Measurements from ENCODE around the gene RARRES1.

Gene RARRES1

GRCh38 chr3:158770741-158771350 is 38.6 kb upstream of the RARRES1 start:
- no peak overlapping the region for H3K9ac ChIP-seq (ENCODE audit: insufficient read length, low read depth)
- no peak overlapping the region for H3K4me3 ChIP-seq (ENCODE audit: insufficient read length, low read depth)
- no peak for DNase-seq (ENCODE audit: low read depth, low spot score)
- peaks cover 2% of the 10 kb centered on the region for H3K4me1 ChIP-seq (ENCODE audit: insufficient read depth, insufficient read length)
- no peaks in the 10 kb centered on the region for H3K27me3 ChIP-seq (ENCODE audit: insufficient read depth, insufficient read length)
- TF ChIP-seq SUZ12 (IDR thresholded peaks at IDR 0.05; ENCODE audit: extremely low read depth, insufficient read depth, insufficient read length) (no peak), YY1 (IDR thresholded peaks at IDR 0.05; ENCODE audit: insufficient read depth, insufficient read length) (no peak), ZNF274 (IDR thresholded peaks at IDR 0.05; ENCODE audit: low read depth, low read length) (no peak)
- no peaks in the 10 kb centered on the region for H3K36me3 ChIP-seq (ENCODE audit: insufficient read depth, insufficient read length, low read length)
- H3K9me3 ChIP-seq (ENCODE audit: insufficient read depth, low read length): no peaks in the 10 kb centered on the region

GRCh38 chr3:158769952-158770740 is 37.9 kb upstream of the RARRES1 start:
- no peak overlapping the region for H3K9ac ChIP-seq (ENCODE audit: insufficient read length, low read depth)
- H3K9me3 ChIP-seq (ENCODE audit: insufficient read depth, low read length): no peaks in the 10 kb centered on the region
- H3K27me3 ChIP-seq (ENCODE audit: insufficient read depth, insufficient read length): no peaks in the 10 kb centered on the region
- no peak overlapping the region for H3K4me3 ChIP-seq (ENCODE audit: insufficient read length, low read depth)
- no peak for TF ChIP-seq ZNF274 (IDR thresholded peaks at IDR 0.05; ENCODE audit: low read depth, low read length)
- TF ChIP-seq SUZ12 (IDR thresholded peaks at IDR 0.05; ENCODE audit: extremely low read depth, insufficient read depth, insufficient read length): no peak
- TF ChIP-seq YY1 (IDR thresholded peaks at IDR 0.05; ENCODE audit: insufficient read depth, insufficient read length): no peak
- DNase-seq (ENCODE audit: low read depth, low spot score): peak; percentile 18
- no peaks in the 10 kb centered on the region for H3K36me3 ChIP-seq (ENCODE audit: insufficient read depth, insufficient read length, low read length)
- peaks cover 2% of the 10 kb centered on the region for H3K4me1 ChIP-seq (ENCODE audit: insufficient read depth, insufficient read length)

- no peak for DNase-seq (ENCODE audit: low read depth, low spot score)
- no peaks in the 10 kb centered on the region for H3K27me3 ChIP-seq (ENCODE audit: insufficient read depth, insufficient read length)
- H3K9me3 ChIP-seq (ENCODE audit: insufficient read depth, low read length): no peaks in the 10 kb centered on the region
- H3K9ac ChIP-seq (ENCODE audit: insufficient read length, low read depth): no peak overlapping the region
- H3K36me3 ChIP-seq (ENCODE audit: insufficient read depth, insufficient read length, low read length): no peaks in the 10 kb centered on the region
- H3K4me1 ChIP-seq (ENCODE audit: insufficient read depth, insufficient read length): peaks cover 2% of the 10 kb centered on the region
- TF ChIP-seq YY1 (IDR thresholded peaks at IDR 0.05; ENCODE audit: insufficient read depth, insufficient read length) (no peak), SUZ12 (IDR thresholded peaks at IDR 0.05; ENCODE audit: extremely low read depth, insufficient read depth, insufficient read length) (no peak), ZNF274 (IDR thresholded peaks at IDR 0.05; ENCODE audit: low read depth, low read length) (no peak)
- no peak overlapping the region for H3K4me3 ChIP-seq (ENCODE audit: insufficient read length, low read depth)
Measured at GRCh38 chr3:158769549-158769948, 37.3 kb upstream of the RARRES1 start.

GRCh38 chr3:158768881-158769543 is 36.8 kb upstream of the RARRES1 start:
- peaks cover 2% of the 10 kb centered on the region for H3K4me1 ChIP-seq (ENCODE audit: insufficient read depth, insufficient read length)
- H3K9ac ChIP-seq (ENCODE audit: insufficient read length, low read depth): no peak overlapping the region
- H3K4me3 ChIP-seq (ENCODE audit: insufficient read length, low read depth): no peak overlapping the region
- H3K27me3 ChIP-seq (ENCODE audit: insufficient read depth, insufficient read length): no peaks in the 10 kb centered on the region
- no peaks in the 10 kb centered on the region for H3K9me3 ChIP-seq (ENCODE audit: insufficient read depth, low read length)
- no peak for TF ChIP-seq YY1 (IDR thresholded peaks at IDR 0.05; ENCODE audit: insufficient read depth, insufficient read length)
- TF ChIP-seq ZNF274 (IDR thresholded peaks at IDR 0.05; ENCODE audit: low read depth, low read length): no peak
- no peak for TF ChIP-seq SUZ12 (IDR thresholded peaks at IDR 0.05; ENCODE audit: extremely low read depth, insufficient read depth, insufficient read length)
- H3K36me3 ChIP-seq (ENCODE audit: insufficient read depth, insufficient read length, low read length): no peaks in the 10 kb centered on the region
- no peak for DNase-seq (ENCODE audit: low read depth, low spot score)

GRCh38 chr3:158768361-158768787 is 36.1 kb upstream of the RARRES1 start:
- TF ChIP-seq ZNF274 (IDR thresholded peaks at IDR 0.05; ENCODE audit: low read depth, low read length) (no peak), YY1 (IDR thresholded peaks at IDR 0.05; ENCODE audit: insufficient read depth, insufficient read length) (no peak), SUZ12 (IDR thresholded peaks at IDR 0.05; ENCODE audit: extremely low read depth, insufficient read depth, insufficient read length) (no peak)
- no peak overlapping the region for H3K9ac ChIP-seq (ENCODE audit: insufficient read length, low read depth)
- H3K27me3 ChIP-seq (ENCODE audit: insufficient read depth, insufficient read length): no peaks in the 10 kb centered on the region
- H3K9me3 ChIP-seq (ENCODE audit: insufficient read depth, low read length): no peaks in the 10 kb centered on the region
- no peak for DNase-seq (ENCODE audit: low read depth, low spot score)
- H3K4me1 ChIP-seq (ENCODE audit: insufficient read depth, insufficient read length): peaks cover 2% of the 10 kb centered on the region
- H3K36me3 ChIP-seq (ENCODE audit: insufficient read depth, insufficient read length, low read length): no peaks in the 10 kb centered on the region
- no peak overlapping the region for H3K4me3 ChIP-seq (ENCODE audit: insufficient read length, low read depth)

- H3K9me3 ChIP-seq (ENCODE audit: insufficient read depth, low read length): no peaks in the 10 kb centered on the region
- TF ChIP-seq YY1 (IDR thresholded peaks at IDR 0.05; ENCODE audit: insufficient read depth, insufficient read length) (no peak), ZNF274 (IDR thresholded peaks at IDR 0.05; ENCODE audit: low read depth, low read length) (no peak), SUZ12 (IDR thresholded peaks at IDR 0.05; ENCODE audit: extremely low read depth, insufficient read depth, insufficient read length) (no peak)
- peaks cover 2% of the 10 kb centered on the region for H3K4me1 ChIP-seq (ENCODE audit: insufficient read depth, insufficient read length)
- no peak overlapping the region for H3K4me3 ChIP-seq (ENCODE audit: insufficient read length, low read depth)
- H3K36me3 ChIP-seq (ENCODE audit: insufficient read depth, insufficient read length, low read length): no peaks in the 10 kb centered on the region
- no peak overlapping the region for H3K9ac ChIP-seq (ENCODE audit: insufficient read length, low read depth)
- H3K27me3 ChIP-seq (ENCODE audit: insufficient read depth, insufficient read length): no peaks in the 10 kb centered on the region
- no peak for DNase-seq (ENCODE audit: low read depth, low spot score)
Measured at GRCh38 chr3:158766364-158766763, 34.1 kb upstream of the RARRES1 start.
